ENCODE results near the gene KRTAP4-8. TPM values are rescaled to one million over a fixed set of nuclear protein-coding genes. Genes with fewer than 3 reads are reported as not detected.
"Not testable (repeated sequence)": the region's sequence is repeated elsewhere in the genome, so short reads cannot be mapped to it uniquely, and the experiment has no call there.

Gene KRTAP4-8
- total RNA-seq, 1 donor from 2014 or later: not detected

- DNase-seq (ENCODE audit: low read depth): no peak
- TF ChIP-seq CTCF (IDR thresholded peaks at IDR 0.05; ENCODE audit: insufficient read depth, low read length, poor library complexity, severe bottlenecking): no peak
- Histone ChIP-seq H3K36me3 (ENCODE audit: control insufficient read depth, insufficient read depth, low read length) (no peaks in the 10 kb centered on the region), H3K27me3 (ENCODE audit: control insufficient read depth, insufficient read depth, low read length) (no peaks in the 10 kb centered on the region), H3K4me3 (ENCODE audit: low read depth, low read length) (no peak overlapping the region)
These were observed 34.5 kb downstream of the KRTAP4-8 start for GRCh38 chr17:41063449-41063848.

GRCh38 chr17:41061964-41062363 lies 36.0 kb downstream of the KRTAP4-8 start:
- DNase-seq (ENCODE audit: low read depth): peak; percentile 91
- Histone ChIP-seq H3K36me3 (ENCODE audit: control insufficient read depth, insufficient read depth, low read length) (no peaks in the 10 kb centered on the region), H3K27me3 (ENCODE audit: control insufficient read depth, insufficient read depth, low read length) (no peaks in the 10 kb centered on the region), H3K4me3 (ENCODE audit: low read depth, low read length) (no peak overlapping the region)
- TF ChIP-seq CTCF (IDR thresholded peaks at IDR 0.05; ENCODE audit: insufficient read depth, low read length, poor library complexity, severe bottlenecking): no peak

GRCh38 chr17:41060052-41060604 lies 37.8 kb downstream of the KRTAP4-8 start, which contains the start of gene KRTAP2-3:
Gene KRTAP2-3, minus strand, starts transcription at chr17:41060114. Its CDS starts 64 bp downstream, at chr17:41060050.
- no peak for TF ChIP-seq CTCF (IDR thresholded peaks at IDR 0.05; ENCODE audit: insufficient read depth, low read length, poor library complexity, severe bottlenecking)
- Histone ChIP-seq H3K4me3 (ENCODE audit: low read depth, low read length) (no peak within 1 kb of the TSS), H3K27me3 (ENCODE audit: control insufficient read depth, insufficient read depth, low read length) (no peaks in the 10 kb centered on the region), H3K36me3 (ENCODE audit: control insufficient read depth, insufficient read depth, low read length) (no peaks in the 10 kb centered on the region)
- peak; percentile 98 for DNase-seq (ENCODE audit: low read depth)

- H3K36me3 ChIP-seq (ENCODE audit: control insufficient read depth, insufficient read depth, low read length): not testable (repeated sequence)
These were observed 38.5 kb downstream of the KRTAP4-8 start for GRCh38 chr17:41059276-41060051.

GRCh38 chr17:41058741-41059140 lies 39.2 kb downstream of the KRTAP4-8 start:
- H3K36me3 ChIP-seq (ENCODE audit: control insufficient read depth, insufficient read depth, low read length): no peaks in the 10 kb centered on the region
- no peak for DNase-seq (ENCODE audit: low read depth)
- H3K4me3 ChIP-seq (ENCODE audit: low read depth, low read length): no peak overlapping the region
- H3K27me3 ChIP-seq (ENCODE audit: control insufficient read depth, insufficient read depth, low read length): no peaks in the 10 kb centered on the region
- no peak for TF ChIP-seq CTCF (IDR thresholded peaks at IDR 0.05; ENCODE audit: insufficient read depth, low read length, poor library complexity, severe bottlenecking)

More at GRCh38 chr17:41059276-41060051, 38.5 kb downstream of the KRTAP4-8 start:
- not testable (repeated sequence) for H3K4me3 ChIP-seq (ENCODE audit: low read depth, low read length); H3K27me3 ChIP-seq (ENCODE audit: control insufficient read depth, insufficient read depth, low read length)
- DNase-seq (ENCODE audit: low read depth): peak; percentile 61

- no peak overlapping the region for H3K4me3 ChIP-seq (ENCODE audit: low read depth, low read length)
- TF ChIP-seq CTCF (IDR thresholded peaks at IDR 0.05; ENCODE audit: insufficient read depth, low read length, poor library complexity, severe bottlenecking): no peak
- no peaks in the 10 kb centered on the region for H3K27me3 ChIP-seq (ENCODE audit: control insufficient read depth, insufficient read depth, low read length)
- no peaks in the 10 kb centered on the region for H3K36me3 ChIP-seq (ENCODE audit: control insufficient read depth, insufficient read depth, low read length)
- DNase-seq (ENCODE audit: low read depth): no peak
These were observed 40.4 kb downstream of the KRTAP4-8 start for GRCh38 chr17:41057547-41057946.

- DNase-seq (ENCODE audit: low read depth); H3K36me3 ChIP-seq (ENCODE audit: control insufficient read depth, insufficient read depth, low read length); H3K27me3 ChIP-seq (ENCODE audit: control insufficient read depth, insufficient read depth, low read length); H3K4me3 ChIP-seq (ENCODE audit: low read depth, low read length): not testable (repeated sequence)
These were observed 42.8 kb downstream of the KRTAP4-8 start, which contains the start of gene KRTAP2-2 for GRCh38 chr17:41055130-41055529. Gene KRTAP2-2, minus strand, starts transcription at chr17:41055230. Its CDS starts 19 bp downstream, at chr17:41055211.

GRCh38 chr17:41054556-41054955 lies 43.4 kb downstream of the KRTAP4-8 start:
- H3K4me3 ChIP-seq (ENCODE audit: low read depth, low read length); H3K36me3 ChIP-seq (ENCODE audit: control insufficient read depth, insufficient read depth, low read length); H3K27me3 ChIP-seq (ENCODE audit: control insufficient read depth, insufficient read depth, low read length); DNase-seq (ENCODE audit: low read depth): not testable (repeated sequence)
